Panc1 (cell line): ENCODE measurements around the gene CEP83. TPM values are rescaled to one million over a fixed set of nuclear protein-coding genes. Genes with fewer than 3 reads are reported as not detected.

Source experiments
- ATAC-seq: fragments of 200-7000 bp; cut with Tn5 transposase; 2 replicates; pipeline ENCODE4 v1.9.1; 2020; ENCODE audit warnings: mild to moderate bottlenecking, moderate library complexity
- BruUV-seq: library from RNA; stranded (reverse); fragments of 400-500 nt; replicated peaks from 2 replicates; lab custom pipeline; 2021; lab: Mats Ljungman, UMichigan
- CTCF ChIA-PET: fragments of 300-600 bp; sonication (Branson Sonifier 250); formaldehyde crosslinking; loops from one replicate; lab custom pipeline; 2022; ENCODE audit warnings: antibody characterized with exemption; lab: Charles Lee
- POLR2A ChIA-PET: fragments of 300-600 bp; sonication (Branson Sonifier 250); formaldehyde crosslinking; loops from one replicate; lab custom pipeline; 2022; ENCODE audit warnings: antibody characterized with exemption; lab: Charles Lee
- DNase-seq: peaks from one replicate; pipeline ENCODE4 v3.0.0-alpha.2; 2010; ENCODE audit warnings: low read depth, low spot score
- H3K27ac ChIP-seq: 2 replicates; pipeline ENCODE4 v1.5.1; 2011; ENCODE audit warnings: mild to moderate bottlenecking, low read length, inconsistent platforms
- H3K27me3 ChIP-seq: fragments of 200-500 bp; sonication (Bioruptor generic); 2 replicates; pipeline ENCODE4 v1.6.0; 2014; ENCODE audit warnings: low read length, inconsistent platforms; ENCODE audit not compliant: control insufficient read depth, insufficient read depth
- H3K36me3 ChIP-seq: fragments of 200-500 bp; sonication (Bioruptor generic); 2 replicates; pipeline ENCODE4 v1.5.1; 2014; ENCODE audit warnings: inconsistent platforms, mild to moderate bottlenecking, low read length, moderate library complexity; ENCODE audit not compliant: control insufficient read depth, insufficient read depth
- H3K4me1 ChIP-seq: 2 replicates; pipeline ENCODE4 v1.5.1; 2011; ENCODE audit warnings: inconsistent platforms, mild to moderate bottlenecking, low read length, moderate library complexity; ENCODE audit not compliant: control insufficient read depth, insufficient read depth
- H3K4me3 ChIP-seq, 2 experiments: 2 replicates each; pipeline ENCODE4 v1.5.1; 2011 to 2012; ENCODE audit warnings: low read depth in 2 of 2, low read length in 2 of 2, mild to moderate bottlenecking in 2 of 2, inconsistent platforms in 1 of 2, moderate library complexity in 1 of 2
- H3K9me3 ChIP-seq: fragments of 200-500 bp; sonication (Bioruptor generic); 2 replicates; pipeline ENCODE4 v1.5.1; 2014; ENCODE audit warnings: low read depth, mild to moderate bottlenecking, inconsistent platforms, low read length, moderate library complexity; ENCODE audit not compliant: control insufficient read depth, insufficient read depth
- POLR2AphosphoS5 ChIP-seq: IDR thresholded peaks from 2 replicates; pipeline ENCODE4 v1.6.1; 2012; ENCODE audit warnings: mild to moderate bottlenecking, low read depth, low read length, moderate library complexity
- SIN3A ChIP-seq: IDR thresholded peaks from 2 replicates; pipeline ENCODE4 v1.6.1; 2012; ENCODE audit warnings: low read depth, mild to moderate bottlenecking, low read length, moderate library complexity, borderline replicate concordance; ENCODE audit not compliant: insufficient read depth
- TCF7L2 ChIP-seq: IDR thresholded peaks from 2 replicates; pipeline ENCODE4 v1.6.1; 2011; ENCODE audit warnings: mild to moderate bottlenecking, low read depth, low read length, inconsistent platforms
- in situ Hi-C: cut with HindIII; loops from 2 replicates; pipeline ENCODE4 v1.10.0; 2016; ENCODE audit warnings: low sequenced_read_pairs, low pct_unique_long_range_greater_than_20kb
- intact Hi-C: fragments of 100-400 bp; cut with micrococcal nuclease; formaldehyde crosslinking; loops from one replicate; pipeline ENCODE4 v1.10.0; 2022; ENCODE audit not compliant: unreplicated experiment
- total RNA-seq: library from RNA; stranded (reverse); gene quantifications from one replicate; pipeline ENCODE4 v1.2.1, GENCODE V29; 2021; ENCODE audit not compliant: unreplicated experiment
- TF ChIP-seq, protein P1 (sequence below): fragments of 450-650 bp; IDR thresholded peaks from 2 replicates; pipeline ENCODE4 v1.5.1; 2017; ENCODE audit warnings: mild to moderate bottlenecking
- TF ChIP-seq, protein P2 (sequence below), 2 experiments: IDR thresholded peaks; 2 replicates each; pipeline ENCODE4 v1.6.1; 2011 to 2012; ENCODE audit warnings: low read depth in 2 of 2, control low read depth in 1 of 2, low read length in 1 of 2, mild to moderate bottlenecking in 1 of 2, moderate library complexity in 1 of 2; ENCODE audit not compliant: insufficient read depth in 1 of 2

CEP83 gene
- total RNA-seq, 1 experiment from 2014 or later, result 28.0 TPM

GRCh38 chr12:94329366-94329765 is 130.3 kb downstream of the CEP83 start:
- Histone ChIP-seq H3K36me3 (peaks cover 2% of the 10 kb centered on the region), H3K27ac (no peak overlapping the region), H3K27me3 (no peaks in the 10 kb centered on the region), H3K9me3 (no peaks in the 10 kb centered on the region), H3K4me1 (no peaks in the 10 kb centered on the region), H3K4me3 (no peak overlapping the region)
- POLR2A ChIA-PET, result no interaction called here
- intact Hi-C loops (no loop called here), in situ Hi-C loops (no loop called here)
- DNase-seq, result no peak
- TF ChIP-seq POLR2AphosphoS5, result no peak
- TF ChIP-seq, protein P1, sequence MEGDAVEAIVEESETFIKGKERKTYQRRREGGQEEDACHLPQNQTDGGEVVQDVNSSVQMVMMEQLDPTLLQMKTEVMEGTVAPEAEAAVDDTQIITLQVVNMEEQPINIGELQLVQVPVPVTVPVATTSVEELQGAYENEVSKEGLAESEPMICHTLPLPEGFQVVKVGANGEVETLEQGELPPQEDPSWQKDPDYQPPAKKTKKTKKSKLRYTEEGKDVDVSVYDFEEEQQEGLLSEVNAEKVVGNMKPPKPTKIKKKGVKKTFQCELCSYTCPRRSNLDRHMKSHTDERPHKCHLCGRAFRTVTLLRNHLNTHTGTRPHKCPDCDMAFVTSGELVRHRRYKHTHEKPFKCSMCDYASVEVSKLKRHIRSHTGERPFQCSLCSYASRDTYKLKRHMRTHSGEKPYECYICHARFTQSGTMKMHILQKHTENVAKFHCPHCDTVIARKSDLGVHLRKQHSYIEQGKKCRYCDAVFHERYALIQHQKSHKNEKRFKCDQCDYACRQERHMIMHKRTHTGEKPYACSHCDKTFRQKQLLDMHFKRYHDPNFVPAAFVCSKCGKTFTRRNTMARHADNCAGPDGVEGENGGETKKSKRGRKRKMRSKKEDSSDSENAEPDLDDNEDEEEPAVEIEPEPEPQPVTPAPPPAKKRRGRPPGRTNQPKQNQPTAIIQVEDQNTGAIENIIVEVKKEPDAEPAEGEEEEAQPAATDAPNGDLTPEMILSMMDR, result peak; percentile 17; the same call in 1 of the 2 replicates
- CTCF ChIA-PET, result no interaction called here
- BruUV-seq, result no TSS peak
- no peak for ATAC-seq

DNA sequence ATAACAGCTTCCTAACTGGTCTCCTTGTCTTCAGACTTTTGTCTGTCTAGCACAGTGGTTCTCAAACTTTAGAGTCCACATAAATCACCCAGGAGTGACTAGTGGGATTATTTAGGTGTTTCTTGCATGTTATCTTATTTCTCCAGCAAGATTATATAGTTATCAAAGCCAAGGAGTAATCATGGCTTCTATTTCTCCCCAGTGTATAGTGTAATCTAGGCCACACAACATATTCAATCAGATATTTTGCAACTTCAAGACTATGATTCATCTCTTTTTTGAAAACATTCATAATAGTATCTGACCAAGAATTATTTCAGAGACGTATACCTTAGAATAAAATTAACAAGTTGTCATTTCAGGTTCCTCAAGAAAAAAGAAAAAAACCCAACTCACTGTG is 131.9 kb downstream of the CEP83 start:
- in situ Hi-C loops (no loop called here), intact Hi-C loops (no loop called here)
- Histone ChIP-seq H3K9me3 (no peaks in the 10 kb centered on the region), H3K4me1 (no peaks in the 10 kb centered on the region), H3K27me3 (no peaks in the 10 kb centered on the region), H3K27ac (no peak overlapping the region), H3K36me3 (no peaks in the 10 kb centered on the region), H3K4me3 (no peak overlapping the region)
- ATAC-seq (no peak), DNase-seq (no peak)
- BruUV-seq, result no TSS peak
- ChIA-PET CTCF (no interaction called here), POLR2A (no interaction called here)
- TF ChIP-seq TCF7L2 (no peak), SIN3A (no peak), POLR2AphosphoS5 (no peak)
- TF ChIP-seq, protein P2, sequence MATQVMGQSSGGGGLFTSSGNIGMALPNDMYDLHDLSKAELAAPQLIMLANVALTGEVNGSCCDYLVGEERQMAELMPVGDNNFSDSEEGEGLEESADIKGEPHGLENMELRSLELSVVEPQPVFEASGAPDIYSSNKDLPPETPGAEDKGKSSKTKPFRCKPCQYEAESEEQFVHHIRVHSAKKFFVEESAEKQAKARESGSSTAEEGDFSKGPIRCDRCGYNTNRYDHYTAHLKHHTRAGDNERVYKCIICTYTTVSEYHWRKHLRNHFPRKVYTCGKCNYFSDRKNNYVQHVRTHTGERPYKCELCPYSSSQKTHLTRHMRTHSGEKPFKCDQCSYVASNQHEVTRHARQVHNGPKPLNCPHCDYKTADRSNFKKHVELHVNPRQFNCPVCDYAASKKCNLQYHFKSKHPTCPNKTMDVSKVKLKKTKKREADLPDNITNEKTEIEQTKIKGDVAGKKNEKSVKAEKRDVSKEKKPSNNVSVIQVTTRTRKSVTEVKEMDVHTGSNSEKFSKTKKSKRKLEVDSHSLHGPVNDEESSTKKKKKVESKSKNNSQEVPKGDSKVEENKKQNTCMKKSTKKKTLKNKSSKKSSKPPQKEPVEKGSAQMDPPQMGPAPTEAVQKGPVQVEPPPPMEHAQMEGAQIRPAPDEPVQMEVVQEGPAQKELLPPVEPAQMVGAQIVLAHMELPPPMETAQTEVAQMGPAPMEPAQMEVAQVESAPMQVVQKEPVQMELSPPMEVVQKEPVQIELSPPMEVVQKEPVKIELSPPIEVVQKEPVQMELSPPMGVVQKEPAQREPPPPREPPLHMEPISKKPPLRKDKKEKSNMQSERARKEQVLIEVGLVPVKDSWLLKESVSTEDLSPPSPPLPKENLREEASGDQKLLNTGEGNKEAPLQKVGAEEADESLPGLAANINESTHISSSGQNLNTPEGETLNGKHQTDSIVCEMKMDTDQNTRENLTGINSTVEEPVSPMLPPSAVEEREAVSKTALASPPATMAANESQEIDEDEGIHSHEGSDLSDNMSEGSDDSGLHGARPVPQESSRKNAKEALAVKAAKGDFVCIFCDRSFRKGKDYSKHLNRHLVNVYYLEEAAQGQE (IDR thresholded peaks at IDR 0.05; ENCODE audit: insufficient read depth in 1 of 2, low read depth in 2 of 2, low read length in 1 of 2), result no peak
- TF ChIP-seq, protein P1, result no peak
